ENCODE results near the gene COMMD9.

Gene COMMD9

GRCh38 chr11:36296884-36297543 is 7.8 kb upstream of the COMMD9 start:
- Histone ChIP-seq H3K4me2 (ENCODE audit: low read depth, low read length) (no peak overlapping the region), H3K79me2 (ENCODE audit: low read length) (no peaks in the 10 kb centered on the region), H3K36me3 (replicated peaks; ENCODE audit: insufficient read depth, low read length) (no peaks in the 10 kb centered on the region), H3K4me1 (ENCODE audit: low read length) (no peaks in the 10 kb centered on the region), H3K9ac (ENCODE audit: low read length) (no peak overlapping the region), H3K9me3 (replicated peaks; ENCODE audit: insufficient read depth, low read length) (no peaks in the 10 kb centered on the region), H4K20me1 (ENCODE audit: insufficient read depth, low read length) (no peaks in the 10 kb centered on the region), H3K27ac (ENCODE audit: low read length) (no peak overlapping the region), H2AFZ (ENCODE audit: low read length) (no peak overlapping the region), H3F3A (ENCODE audit: insufficient read depth, low read length) (no peaks in the 10 kb centered on the region), H3K4me3 (ENCODE audit: low read length) (no peak overlapping the region), H3K27me3 (replicated peaks; ENCODE audit: insufficient read depth, low read length) (no peaks in the 10 kb centered on the region), H3K9me2 (replicated peaks; ENCODE audit: insufficient read depth, low read length) (no peaks in the 10 kb centered on the region)
- TF ChIP-seq EZH2phosphoT487 (IDR thresholded peaks at IDR 0.05; ENCODE audit: low read length) (no peak), EZH2 (optimal IDR thresholded peaks at IDR 0.05; ENCODE audit: low read depth, low read length) (no peak)
- TF ChIP-seq, protein P1, sequence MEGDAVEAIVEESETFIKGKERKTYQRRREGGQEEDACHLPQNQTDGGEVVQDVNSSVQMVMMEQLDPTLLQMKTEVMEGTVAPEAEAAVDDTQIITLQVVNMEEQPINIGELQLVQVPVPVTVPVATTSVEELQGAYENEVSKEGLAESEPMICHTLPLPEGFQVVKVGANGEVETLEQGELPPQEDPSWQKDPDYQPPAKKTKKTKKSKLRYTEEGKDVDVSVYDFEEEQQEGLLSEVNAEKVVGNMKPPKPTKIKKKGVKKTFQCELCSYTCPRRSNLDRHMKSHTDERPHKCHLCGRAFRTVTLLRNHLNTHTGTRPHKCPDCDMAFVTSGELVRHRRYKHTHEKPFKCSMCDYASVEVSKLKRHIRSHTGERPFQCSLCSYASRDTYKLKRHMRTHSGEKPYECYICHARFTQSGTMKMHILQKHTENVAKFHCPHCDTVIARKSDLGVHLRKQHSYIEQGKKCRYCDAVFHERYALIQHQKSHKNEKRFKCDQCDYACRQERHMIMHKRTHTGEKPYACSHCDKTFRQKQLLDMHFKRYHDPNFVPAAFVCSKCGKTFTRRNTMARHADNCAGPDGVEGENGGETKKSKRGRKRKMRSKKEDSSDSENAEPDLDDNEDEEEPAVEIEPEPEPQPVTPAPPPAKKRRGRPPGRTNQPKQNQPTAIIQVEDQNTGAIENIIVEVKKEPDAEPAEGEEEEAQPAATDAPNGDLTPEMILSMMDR (IDR thresholded peaks at IDR 0.05; ENCODE audit: low read length) = no peak
- DNase-seq = no peak

- H3K27me3 ChIP-seq (replicated peaks; ENCODE audit: insufficient read depth, low read length) = no peaks in the 10 kb centered on the region
- no peak for TF ChIP-seq EZH2phosphoT487 (IDR thresholded peaks at IDR 0.05; ENCODE audit: low read length)
- H3K79me2 ChIP-seq (ENCODE audit: low read length) = no peaks in the 10 kb centered on the region
- DNase-seq = no peak
- no peaks in the 10 kb centered on the region for H3K4me1 ChIP-seq (ENCODE audit: low read length)
- H3K9me2 ChIP-seq (replicated peaks; ENCODE audit: insufficient read depth, low read length) = no peaks in the 10 kb centered on the region
- no peaks in the 10 kb centered on the region for H4K20me1 ChIP-seq (ENCODE audit: insufficient read depth, low read length)
- no peak within 1 kb of the TSS for H3K27ac ChIP-seq (ENCODE audit: low read length)
- no peak within 1 kb of the TSS for H3K9ac ChIP-seq (ENCODE audit: low read length)
- no peaks in the 10 kb centered on the region for H3K36me3 ChIP-seq (replicated peaks; ENCODE audit: insufficient read depth, low read length)
- H2AFZ ChIP-seq (ENCODE audit: low read length) = no peak within 1 kb of the TSS
- H3F3A ChIP-seq (ENCODE audit: insufficient read depth, low read length) = no peaks in the 10 kb centered on the region
- no peak within 1 kb of the TSS for H3K4me2 ChIP-seq (ENCODE audit: low read depth, low read length)
- H3K9me3 ChIP-seq (replicated peaks; ENCODE audit: insufficient read depth, low read length) = no peaks in the 10 kb centered on the region
- no peak within 1 kb of the TSS for H3K4me3 ChIP-seq (ENCODE audit: low read length)
Measured at GRCh38 chr11:36295926-36296325, 6.7 kb upstream of the COMMD9 start, which contains the start of gene PRR5L. Gene PRR5L, plus strand, starts transcription at chr11:36296288. Its CDS starts 104,834 bp downstream, at chr11:36401122.

GRCh38 chr11:36292311-36292722 is 3.1 kb upstream of the COMMD9 start:
- H3K36me3 ChIP-seq (replicated peaks; ENCODE audit: insufficient read depth, low read length) = no peaks in the 10 kb centered on the region
- H3K4me2 ChIP-seq (ENCODE audit: low read depth, low read length) = no peak overlapping the region
- no peaks in the 10 kb centered on the region for H3K4me1 ChIP-seq (ENCODE audit: low read length)
- H3K4me3 ChIP-seq (ENCODE audit: low read length) = no peak overlapping the region
- H3F3A ChIP-seq (ENCODE audit: insufficient read depth, low read length) = no peaks in the 10 kb centered on the region
- no peak overlapping the region for H3K27ac ChIP-seq (ENCODE audit: low read length)
- no peaks in the 10 kb centered on the region for H3K9me2 ChIP-seq (replicated peaks; ENCODE audit: insufficient read depth, low read length)
- no peaks in the 10 kb centered on the region for H4K20me1 ChIP-seq (ENCODE audit: insufficient read depth, low read length)
- H3K79me2 ChIP-seq (ENCODE audit: low read length) = peaks cover 9% of the 10 kb centered on the region
- 0 out of 2 replicates have a peak, but pooled peaks cover 8% of the 10 kb centered on the region for H3K27me3 ChIP-seq (replicated peaks; ENCODE audit: insufficient read depth, low read length)
- no peak for TF ChIP-seq EZH2phosphoT487 (IDR thresholded peaks at IDR 0.05; ENCODE audit: low read length)
- TF ChIP-seq, protein P1 (IDR thresholded peaks at IDR 0.05; ENCODE audit: low read length) = peak; percentile 59
- H3K9ac ChIP-seq (ENCODE audit: low read length) = no peak overlapping the region
- peak; percentile 61 for DNase-seq
- no peak overlapping the region for H2AFZ ChIP-seq (ENCODE audit: low read length)
- no peaks in the 10 kb centered on the region for H3K9me3 ChIP-seq (replicated peaks; ENCODE audit: insufficient read depth, low read length)

All from MM.1S (cell line).